Airway epithelial cell (primary cell): Measurements from ENCODE around the gene ANKK1. TPM values are rescaled to one million over a fixed set of nuclear protein-coding genes. Genes with fewer than 3 reads are reported as not detected.

ENCODE experiments used
- total RNA-seq: library from RNA; depleted of rRNA; stranded (reverse); fragments of >200 nt; gene quantifications from 2 replicates; pipeline ENCODE4 v1.2.3, GENCODE V29; 2015

The ANKK1 gene, protein sequence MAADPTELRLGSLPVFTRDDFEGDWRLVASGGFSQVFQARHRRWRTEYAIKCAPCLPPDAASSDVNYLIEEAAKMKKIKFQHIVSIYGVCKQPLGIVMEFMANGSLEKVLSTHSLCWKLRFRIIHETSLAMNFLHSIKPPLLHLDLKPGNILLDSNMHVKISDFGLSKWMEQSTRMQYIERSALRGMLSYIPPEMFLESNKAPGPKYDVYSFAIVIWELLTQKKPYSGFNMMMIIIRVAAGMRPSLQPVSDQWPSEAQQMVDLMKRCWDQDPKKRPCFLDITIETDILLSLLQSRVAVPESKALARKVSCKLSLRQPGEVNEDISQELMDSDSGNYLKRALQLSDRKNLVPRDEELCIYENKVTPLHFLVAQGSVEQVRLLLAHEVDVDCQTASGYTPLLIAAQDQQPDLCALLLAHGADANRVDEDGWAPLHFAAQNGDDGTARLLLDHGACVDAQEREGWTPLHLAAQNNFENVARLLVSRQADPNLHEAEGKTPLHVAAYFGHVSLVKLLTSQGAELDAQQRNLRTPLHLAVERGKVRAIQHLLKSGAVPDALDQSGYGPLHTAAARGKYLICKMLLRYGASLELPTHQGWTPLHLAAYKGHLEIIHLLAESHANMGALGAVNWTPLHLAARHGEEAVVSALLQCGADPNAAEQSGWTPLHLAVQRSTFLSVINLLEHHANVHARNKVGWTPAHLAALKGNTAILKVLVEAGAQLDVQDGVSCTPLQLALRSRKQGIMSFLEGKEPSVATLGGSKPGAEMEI
- 0.88 and 1.2 TPM in 2 replicates for total RNA-seq

GRCh38 chr11:113387605-113388211 lies at the start of gene ANKK1:
ANKK1 (plus strand) TSS chr11:113387779; CDS start chr11:113387885, 106 bp downstream.

Other genes starting within 250 kb of the ANKK1 start
- 20.7 and 23.7 TPM in 2 replicates for gene TTC12, start 73.2 kb upstream of the ANKK1 start, total RNA-seq
- 0.07 TPM in 1 of 2 replicates, not detected in the other for gene DRD2, start 87.6 kb downstream of the ANKK1 start, total RNA-seq